Right atrium auricular region (tissue), 2 donors: ENCODE results near the gene PLSCR2. TPM values are rescaled to one million over a fixed set of nuclear protein-coding genes. Genes with fewer than 3 reads are reported as not detected.
"Not testable (repeated sequence)": the region's sequence is repeated elsewhere in the genome, so short reads cannot be mapped to it uniquely, and the experiment has no call there.

Experiments used
- DNase-seq: peaks from one replicate; pipeline ENCODE4 v3.0.0-alpha.2; 2019; ENCODE audit warnings: low spot score
- H3K27ac ChIP-seq, 2 donors: fragments of 200-600 bp; sonication (generic); 1 replicate in 1 of 2; 2 replicates in 1 of 2; pipeline ENCODE4 v1.5.1; 2016 to 2019
- H3K27me3 ChIP-seq, 2 donors: fragments of 200-600 bp; sonication (generic); one replicate each; pipeline versions ENCODE4 v1.5.1 to v1.6.0; 2017 to 2019
- H3K36me3 ChIP-seq: fragments of 200-600 bp; sonication (generic); one replicate; pipeline ENCODE4 v1.5.1; 2016
- H3K4me1 ChIP-seq, 2 donors: fragments of 200-600 bp; sonication (generic); one replicate each; pipeline versions ENCODE4 v1.5.1 to v1.6.0; 2017 to 2019
- H3K4me3 ChIP-seq, 2 donors: fragments of 200-600 bp; sonication (generic); 1 replicate in 1 of 2; 2 replicates in 1 of 2; pipeline ENCODE4 v1.5.1; 2017 to 2019; ENCODE audit warnings: mild to moderate bottlenecking in 1 of 2, moderate library complexity in 1 of 2
- H3K9me3 ChIP-seq, 2 donors: fragments of 200-600 bp; sonication (generic); one replicate each; pipeline ENCODE4 v1.5.1; 2019
- CTCF ChIP-seq, 2 donors: fragments of 200-600 bp; sonication (generic); IDR thresholded peaks; one replicate each; pipeline ENCODE4 v1.5.1; 2019; ENCODE audit warnings: antibody characterized with exemption in 2 of 2
- total RNA-seq, 2 donors: library from RNA; depleted of rRNA; stranded (reverse); fragments of >200 nt; gene quantifications; one replicate each; pipeline ENCODE4 v1.1.0, GENCODE V29; 2016

Gene PLSCR2
- total RNA-seq, 2 donors from 2014 or later: not detected

DNA sequence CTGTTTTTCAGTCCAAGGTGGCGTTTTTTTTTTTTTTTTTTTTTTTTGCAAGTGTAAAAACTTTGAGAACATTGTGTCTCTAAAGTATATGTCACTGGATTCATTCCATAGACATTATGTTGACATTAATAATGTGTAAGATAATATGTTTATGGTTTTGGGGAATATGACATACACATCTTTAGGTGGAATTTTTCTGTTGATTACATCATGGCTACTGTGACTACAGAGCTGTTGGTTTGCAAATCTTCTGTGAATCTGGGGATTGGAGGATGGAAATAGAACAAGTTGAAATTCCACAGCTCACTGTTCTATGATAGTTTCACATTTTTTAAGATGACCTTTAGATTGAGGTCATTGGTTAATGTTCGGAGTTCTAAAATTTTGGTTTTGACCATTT lies 24.4 kb upstream of the PLSCR2 start:
- no peak overlapping the region for H3K4me3 ChIP-seq
- no peak for DNase-seq
- TF ChIP-seq CTCF (IDR thresholded peaks at IDR 0.05): no peak
- H3K27ac ChIP-seq: no peak overlapping the region
- no peaks in the 10 kb centered on the region for H3K4me1 ChIP-seq
- H3K27me3 ChIP-seq: no peaks in the 10 kb centered on the region
- peaks cover 0 to 21% of the 10 kb centered on the region in 2 donors for H3K9me3 ChIP-seq
- H3K36me3 ChIP-seq: no peaks in the 10 kb centered on the region

- TF ChIP-seq CTCF (IDR thresholded peaks at IDR 0.05): no peak
- Histone ChIP-seq H3K4me3 (no peak overlapping the region), H3K36me3 (no peaks in the 10 kb centered on the region), H3K27me3 (no peaks in the 10 kb centered on the region), H3K27ac (no peak overlapping the region), H3K9me3 (peaks cover 0 to 21% of the 10 kb centered on the region in 2 donors), H3K4me1 (no peaks in the 10 kb centered on the region)
- no peak for DNase-seq
Measured at GRCh38 chr3:146493221-146493620, 23.9 kb upstream of the PLSCR2 start.

- DNase-seq: no peak
- no peak overlapping the region for H3K27ac ChIP-seq
- no peaks in the 10 kb centered on the region for H3K36me3 ChIP-seq
- H3K27me3 ChIP-seq: no peaks in the 10 kb centered on the region
- H3K4me1 ChIP-seq: no peaks in the 10 kb centered on the region
- no peak overlapping the region for H3K4me3 ChIP-seq
- peaks cover 0 to 24% of the 10 kb centered on the region in 2 donors for H3K9me3 ChIP-seq
- TF ChIP-seq CTCF (IDR thresholded peaks at IDR 0.05): no peak
Measured at GRCh38 chr3:146491303-146491702, 21.9 kb upstream of the PLSCR2 start.

GRCh38 chr3:146485297-146485696 lies 15.9 kb upstream of the PLSCR2 start:
- Histone ChIP-seq H3K9me3 (peaks cover 0 to 10% of the 10 kb centered on the region in 2 donors), H3K27me3 (no peaks in the 10 kb centered on the region), H3K27ac (no peak overlapping the region), H3K4me3 (no peak overlapping the region), H3K4me1 (no peaks in the 10 kb centered on the region), H3K36me3 (no peaks in the 10 kb centered on the region)
- TF ChIP-seq CTCF (IDR thresholded peaks at IDR 0.05): no peak
- DNase-seq: no peak

DNA sequence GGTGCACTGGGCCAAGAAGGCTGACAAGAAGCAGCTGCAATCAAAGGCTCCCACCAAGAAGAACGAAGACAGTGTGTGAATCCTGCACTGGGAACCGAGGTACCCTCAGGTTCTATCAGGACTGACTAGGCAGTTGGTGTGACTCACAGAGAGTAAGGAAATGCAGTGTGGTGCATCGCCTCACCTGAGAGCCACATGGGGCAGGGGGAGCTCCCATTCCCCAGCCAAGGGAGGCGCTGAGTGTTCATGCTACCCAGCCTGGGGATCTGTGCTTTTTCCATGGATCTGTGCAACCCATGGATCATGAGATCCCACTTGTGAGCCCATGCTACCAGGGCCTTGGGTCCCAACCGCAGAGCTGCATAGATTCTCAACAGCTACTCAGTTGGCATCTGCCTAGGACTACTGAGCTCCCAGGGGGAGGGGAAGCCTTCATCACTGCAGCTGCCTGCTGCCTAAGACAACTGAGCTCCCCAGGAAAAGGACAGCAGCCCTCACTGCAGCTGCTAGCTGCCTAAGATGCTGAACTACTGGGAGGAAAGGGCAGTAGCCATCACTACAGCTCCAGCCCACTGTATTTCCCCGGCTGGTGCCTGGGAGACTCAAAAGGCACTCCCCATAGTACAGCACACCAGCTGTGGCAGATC lies 6.9 kb upstream of the PLSCR2 start:
- no peaks in the 10 kb centered on the region for H3K4me1 ChIP-seq
- H3K4me3 ChIP-seq: no peak overlapping the region
- no peak overlapping the region for H3K27ac ChIP-seq
- no peaks in the 10 kb centered on the region for H3K9me3 ChIP-seq
- H3K36me3 ChIP-seq: no peaks in the 10 kb centered on the region
- no peaks in the 10 kb centered on the region for H3K27me3 ChIP-seq
- no peak for DNase-seq
- no peak for TF ChIP-seq CTCF (IDR thresholded peaks at IDR 0.05)

DNA sequence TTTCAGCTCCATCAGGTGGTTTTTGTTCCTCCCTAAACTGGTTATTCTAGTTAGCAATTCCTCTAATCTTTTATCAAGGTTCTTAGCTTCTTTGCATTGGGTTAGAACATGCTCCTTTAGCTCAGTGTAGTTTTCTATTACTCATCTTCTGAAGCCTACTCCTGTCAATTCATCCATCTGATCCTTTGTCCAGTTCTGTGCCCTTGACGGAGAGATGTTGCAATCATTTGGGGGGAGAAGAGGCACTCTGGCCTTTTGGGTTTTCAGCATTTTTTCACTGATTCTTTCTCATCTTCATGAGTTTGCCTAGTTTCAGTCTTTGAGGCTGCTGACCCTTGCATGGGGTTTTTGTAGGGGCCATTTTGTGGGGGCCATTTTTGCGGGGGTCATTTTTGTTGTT lies 5.6 kb upstream of the PLSCR2 start:
- H3K27ac ChIP-seq, DNase-seq, H3K9me3 ChIP-seq, H3K27me3 ChIP-seq, H3K36me3 ChIP-seq, H3K4me3 ChIP-seq, H3K4me1 ChIP-seq: not testable (repeated sequence)
